Left colon (tissue), 2 donors: ENCODE results near the gene AHCYL1. TPM values are rescaled to one million over a fixed set of nuclear protein-coding genes. Genes with fewer than 3 reads are reported as not detected.

Experiments
- ATAC-seq: fragments of 200-7000 bp; cut with Tn5 transposase; one replicate; pipeline ENCODE4 v1.9.1; 2020; ENCODE audit warnings: mild to moderate bottlenecking, moderate library complexity
- DNase-seq, 2 donors: peaks; one replicate each; pipeline ENCODE4 v3.0.0-alpha.2; 2020
- intact Hi-C, 2 donors: fragments of 100-400 bp; cut with DNase I in 1 of 2; cut with micrococcal nuclease in 1 of 2; formaldehyde crosslinking; loops; one replicate each; pipeline versions ENCODE4 v1.11.2 to v1.14.0; 2022; cut with DNase I, micrococcal nuclease
- total RNA-seq, 2 donors: library from RNA; stranded (reverse); fragmentation: NEBNext Ultra II Directional; extraction: Animal tissue kit (Norgen Biotek cat#: 25700); gene quantifications; one replicate each; pipeline ENCODE4 v1.2.1, GENCODE V29; 2021
- donor health status: DM: no; HTN: no; CAD: no.
- donor health status: DM: yes; HTN: yes; CAD: no.

Gene AHCYL1
- total RNA-seq, 2 donors from 2014 or later, result 90.7 to 95.1 TPM

- no peak for DNase-seq
- intact Hi-C loops, result no loop called here
- ATAC-seq, result peak; percentile 27
These were observed 84.3 kb downstream of the AHCYL1 start for GRCh38 chr1:110068646-110069403.

DNA sequence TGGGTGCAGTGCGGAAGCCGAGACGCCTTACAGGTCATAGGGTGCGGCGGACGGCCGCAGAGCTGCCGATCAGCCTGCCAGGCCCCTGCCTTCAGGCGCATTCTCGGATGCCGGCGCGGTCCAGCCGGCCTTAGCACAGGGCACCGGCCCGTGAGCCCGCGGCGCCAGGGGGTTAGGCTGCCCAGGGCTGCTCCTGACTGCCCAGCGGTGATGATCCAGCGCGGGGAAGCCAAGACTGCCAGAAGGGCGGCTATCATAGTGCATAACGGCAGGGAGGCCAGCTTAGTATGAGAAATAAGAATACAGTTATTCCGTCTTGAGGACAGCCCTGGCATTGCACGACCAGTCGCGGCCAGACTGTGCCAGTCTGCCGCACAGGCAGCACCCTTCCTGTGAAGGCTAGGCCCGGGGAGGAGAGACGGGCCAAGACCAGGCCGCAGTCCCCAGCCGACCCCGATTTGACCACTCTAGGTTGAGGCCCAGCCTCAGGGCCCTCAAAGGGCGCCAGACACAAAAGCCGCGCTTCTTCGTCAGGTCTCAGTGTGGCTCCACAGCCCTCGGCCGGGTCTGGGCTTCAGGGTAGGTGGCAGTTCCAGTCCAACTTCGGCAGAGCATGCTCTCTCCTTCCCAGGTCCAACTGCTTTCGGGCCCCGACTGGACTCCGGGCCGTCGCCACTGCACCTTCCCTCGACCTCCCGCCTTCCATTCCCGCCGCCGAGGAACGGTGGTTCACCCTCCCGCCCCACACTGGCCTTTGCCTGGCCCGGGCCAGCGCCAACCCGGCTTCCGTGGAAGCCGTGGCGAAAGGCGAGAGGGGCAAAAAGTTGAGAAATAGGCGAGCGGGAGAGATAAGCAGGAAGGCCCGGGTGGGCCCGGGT lies 85.1 kb downstream of the AHCYL1 start:
- ATAC-seq, result peak; percentile 43
- no peak for DNase-seq
- intact Hi-C loops, result no loop called here

DNA sequence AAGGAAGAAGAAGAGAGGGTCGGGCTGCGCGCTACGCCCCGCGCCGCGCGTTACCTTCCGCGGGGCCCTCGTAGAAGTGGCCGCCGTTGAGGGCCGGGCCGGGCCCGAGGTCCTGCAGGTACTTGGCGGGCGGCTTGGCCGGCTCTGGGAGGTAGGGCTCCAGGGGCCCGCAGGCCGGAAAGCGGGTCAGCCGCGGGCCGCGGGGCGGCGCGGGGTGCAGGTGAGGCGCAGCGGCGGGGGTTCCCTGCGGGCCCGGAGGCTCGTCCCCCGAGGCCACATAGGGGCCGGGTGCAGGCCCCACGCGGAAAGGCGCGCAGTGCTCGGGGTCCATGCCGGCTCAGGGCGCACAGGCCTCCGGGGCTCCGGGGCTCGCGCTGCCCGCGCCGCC lies 85.7 kb downstream of the AHCYL1 start:
- ATAC-seq (peak; percentile 18), DNase-seq (no peak)
- intact Hi-C loops, result no loop called here

GRCh38 chr1:110070671-110071242 lies 86.2 kb downstream of the AHCYL1 start, which contains the start of gene ALX3:
Gene ALX3, minus strand, starts transcription at chr1:110070672. Its CDS starts 60 bp downstream, at chr1:110070612.
- no peak for ATAC-seq
- intact Hi-C loops, result no loop called here
- DNase-seq, result no peak

Other genes with a start within 250 kb of the AHCYL1 start
- 1 to 10 TPM; 4.1 to 8.7 TPM for gene GSTM3, start 243.7 kb upstream of the AHCYL1 start, total RNA-seq
- 100 to 1,000 TPM; 327 to 349 TPM for gene EPS8L3, start 220.8 kb upstream of the AHCYL1 start, total RNA-seq
- gene CSF1, start 73.9 kb upstream of the AHCYL1 start, total RNA-seq, result 10 to 100 TPM in 1 of 2 donors, 1 to 10 TPM in 1; 9.5 to 20.2 TPM
- gene STRIP1, start 49.9 kb downstream of the AHCYL1 start, total RNA-seq, result 10 to 100 TPM; 34.0 to 38.2 TPM
- gene ALX3, start 85.9 kb downstream of the AHCYL1 start, total RNA-seq, result not detected
- not detected for gene UBL4B, start 127.7 kb downstream of the AHCYL1 start, total RNA-seq
- gene SLC6A17, start 165.7 kb downstream of the AHCYL1 start, total RNA-seq, result under 1 TPM; 0.06 to 0.09 TPM
- gene KCNC4, start 225.5 kb downstream of the AHCYL1 start, total RNA-seq, result 1 to 10 TPM; 7.0 to 8.1 TPM